ENCODE results near the gene TMBIM6.
"Not testable (repeated sequence)": the region's sequence is repeated elsewhere in the genome, so short reads cannot be mapped to it uniquely, and the experiment has no call there.

The TMBIM6 gene

GRCh38 chr12:49777800-49778748, 36.7 kb downstream of the TMBIM6 start:
- peak; percentile 73 to 80 for DNase-seq

- DNase-seq: no peak
These were observed 38.2 kb downstream of the TMBIM6 start for GRCh38 chr12:49779581-49779980.

GRCh38 chr12:49780914-49781313, 39.6 kb downstream of the TMBIM6 start:
- DNase-seq: not testable (repeated sequence)

GRCh38 chr12:49783917-49784676, 42.7 kb downstream of the TMBIM6 start:
- no peak for DNase-seq

- DNase-seq: no peak
These were observed 43.5 kb downstream of the TMBIM6 start for GRCh38 chr12:49784756-49785409.

GRCh38 chr12:49787672-49788071, 46.3 kb downstream of the TMBIM6 start:
- no peak for DNase-seq

- no peak for DNase-seq
These were observed 48.6 kb downstream of the TMBIM6 start for GRCh38 chr12:49789992-49790391.

GRCh38 chr12:49790741-49791555, 49.6 kb downstream of the TMBIM6 start:
- DNase-seq: no peak

GRCh38 chr12:49791700-49792099, 50.3 kb downstream of the TMBIM6 start:
- no peak for DNase-seq

- DNase-seq: no peak
These were observed 51.0 kb downstream of the TMBIM6 start for GRCh38 chr12:49792181-49792970.

GRCh38 chr12:49792976-49793580, 51.7 kb downstream of the TMBIM6 start:
- no peak for DNase-seq

GRCh38 chr12:49793620-49794019, 52.3 kb downstream of the TMBIM6 start:
- no peak for DNase-seq

- no peak for DNase-seq
These were observed 52.7 kb downstream of the TMBIM6 start for GRCh38 chr12:49794021-49794420.

- no peak for DNase-seq
These were observed 53.7 kb downstream of the TMBIM6 start for GRCh38 chr12:49794811-49795653.

- no peak for DNase-seq
These were observed 54.3 kb downstream of the TMBIM6 start for GRCh38 chr12:49795654-49796105.

- DNase-seq: no peak
These were observed 54.8 kb downstream of the TMBIM6 start for GRCh38 chr12:49796155-49796554.

- DNase-seq: no peak
These were observed 55.5 kb downstream of the TMBIM6 start for GRCh38 chr12:49796606-49797448.

GRCh38 chr12:49797449-49797776, 56.1 kb downstream of the TMBIM6 start:
- DNase-seq: no peak

- DNase-seq: no peak
These were observed 56.9 kb downstream of the TMBIM6 start for GRCh38 chr12:49798248-49798647.

All from activated CD4-positive, alpha-beta T cell treated with anti-CD3 and anti-CD28 coated beads, Interleukin-2, amount 50 U/mL, for 4 hours (primary cell).